GM23248 (cell line): Measurements from ENCODE around the gene ATP2C1.

Experiments
- EZH2 ChIP-seq: fragments of 200-600 bp; sonication (generic); IDR thresholded peaks from 2 replicates; pipeline ENCODE4 v1.6.1; 2018; ENCODE audit warnings: antibody characterized with exemption, mild to moderate bottlenecking; ENCODE audit not compliant: insufficient read depth, poor library complexity, severe bottlenecking
- EZH2phosphoT487 ChIP-seq: fragments of 200-600 bp; sonication (generic); IDR thresholded peaks from 2 replicates; pipeline ENCODE4 v1.6.1; 2018; ENCODE audit warnings: antibody characterized with exemption, moderate library complexity, mild to moderate bottlenecking, low read depth; ENCODE audit not compliant: insufficient read depth

DNA sequence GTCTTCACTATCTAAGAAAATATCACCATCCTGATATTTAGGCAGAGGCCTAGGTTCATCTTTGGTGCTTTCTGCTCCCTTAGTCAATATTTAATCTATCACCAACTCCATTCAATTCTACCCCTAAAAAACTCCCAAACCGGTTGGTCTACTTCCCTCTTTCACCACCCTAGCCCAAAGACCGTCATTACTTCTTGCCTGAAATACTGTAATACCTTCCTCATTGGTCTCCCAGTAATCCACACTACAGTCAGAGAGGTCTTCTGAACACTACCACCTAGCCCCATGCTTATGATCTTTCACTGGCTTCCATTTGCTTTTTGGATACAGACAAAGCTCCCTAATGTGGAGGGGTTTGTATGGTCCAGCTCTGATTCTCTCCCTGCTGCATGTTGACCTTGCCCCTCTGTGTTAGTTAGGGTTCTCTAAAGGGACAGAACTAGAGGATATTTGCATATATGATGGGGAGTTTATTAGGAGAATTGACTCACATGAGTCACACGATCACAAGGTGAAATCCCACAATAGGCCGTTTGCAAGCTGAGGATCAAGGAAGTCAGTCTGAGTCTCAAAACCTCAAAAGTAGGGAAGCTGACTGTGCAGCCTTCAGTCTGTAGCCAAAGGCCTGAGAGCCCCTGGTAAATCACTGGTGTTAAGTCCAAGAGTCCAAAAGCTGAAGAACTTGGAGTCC is 36.4 kb upstream of the ATP2C1 start:
- TF ChIP-seq EZH2 (no peak), EZH2phosphoT487 (no peak)
